B cell (primary cell): ENCODE results near the gene BATF2. TPM values are rescaled to one million over a fixed set of nuclear protein-coding genes. Genes with fewer than 3 reads are reported as not detected.

ENCODE experiments used
- ATAC-seq: fragments of 200-7000 bp; cut with Tn5 transposase; one replicate; pipeline ENCODE4 v1.10.0; 2021; ENCODE audit warnings: low read depth, mild to moderate bottlenecking, moderate number of reproducible peaks, moderate library complexity
- CTCF ChIA-PET: fragments of 350-600 bp; sonication (Branson Sonifier 250); formaldehyde crosslinking; loops from one replicate; lab custom pipeline; 2021; ENCODE audit warnings: antibody characterized with exemption, inconsistent platforms; lab: Charles Lee
- POLR2A ChIA-PET: fragments of 350-600 bp; sonication (Branson Sonifier 250); formaldehyde crosslinking; loops from one replicate; lab custom pipeline; 2021; ENCODE audit warnings: antibody characterized with exemption; lab: Charles Lee
- DNase-seq: peaks from one replicate; pipeline ENCODE4 v3.0.0; 2013
- H2AFZ ChIP-seq: 2 replicates; pipeline ENCODE4 v1.6.1; 2012; ENCODE audit warnings: mild to moderate bottlenecking, low read depth, low read length; ENCODE audit not compliant: insufficient read depth, poor library complexity, severe bottlenecking
- H3K27ac ChIP-seq, 2 donors: 1 replicate in 1 of 2; 2 replicates in 1 of 2; pipeline ENCODE4 v1.5.1; 2012 to 2013; ENCODE audit warnings: low read length in 2 of 2, mild to moderate bottlenecking in 2 of 2, moderate library complexity in 1 of 2
- H3K27me3 ChIP-seq, 4 experiments: fragments of 200-600 bp in 1 of 4; sonication (generic) in 1 of 4; replicated peaks in 1 of 4; 1 replicate in 2 of 4; 2 replicates in 2 of 4; pipeline versions ENCODE4 v1.6.1 to v1.7.0; 2013 to 2016; ENCODE audit warnings: low read length in 3 of 4, mild to moderate bottlenecking in 2 of 4, mixed read lengths in 1 of 4, moderate library complexity in 1 of 4; ENCODE audit not compliant: insufficient read depth in 4 of 4, control insufficient read depth in 3 of 4; ENCODE audit errors: control extremely low read depth in 1 of 4
- H3K36me3 ChIP-seq, 2 experiments: replicated peaks in 1 of 2; 1 replicate in 1 of 2; 2 replicates in 1 of 2; pipeline versions ENCODE4 v1.6.1 to v1.7.1; 2013; ENCODE audit warnings: low read length in 1 of 2; ENCODE audit not compliant: insufficient read depth in 2 of 2, control insufficient read depth in 1 of 2; ENCODE audit errors: control extremely low read depth in 1 of 2, extremely low read depth in 1 of 2
- H3K4me1 ChIP-seq, 2 donors: fragments of 200-600 bp in 1 of 2; sonication (generic) in 1 of 2; 1 replicate in 1 of 2; 2 replicates in 1 of 2; pipeline versions ENCODE4 v1.5.1 to v1.6.1; 2013 to 2017; ENCODE audit warnings: low read length in 2 of 2; ENCODE audit not compliant: control insufficient read depth in 2 of 2, insufficient read depth in 2 of 2
- H3K4me2 ChIP-seq: replicated peaks from 2 replicates; pipeline ENCODE3; 2012; ENCODE audit warnings: mild to moderate bottlenecking, low read depth, low read length; ENCODE audit not compliant: poor library complexity, severe bottlenecking
- H3K4me3 ChIP-seq, 5 experiments: fragments of 200-600 bp in 1 of 5; sonication (generic) in 1 of 5; 1 replicate in 3 of 5; 2 replicates in 2 of 5; pipeline versions ENCODE4 v1.5.1 to v1.7.0; 2011 to 2016; ENCODE audit warnings: low read length in 4 of 5, mild to moderate bottlenecking in 4 of 5, low read depth in 2 of 5, control low read depth in 1 of 5, moderate library complexity in 1 of 5; ENCODE audit not compliant: insufficient read depth in 1 of 5; ENCODE audit errors: control extremely low read depth in 1 of 5, extremely low read depth in 1 of 5
- H3K79me2 ChIP-seq: fragments of 200-600 bp; sonication (generic); one replicate; pipeline ENCODE4 v1.6.0; 2016; ENCODE audit warnings: low read length; ENCODE audit not compliant: control insufficient read depth, insufficient read depth
- H3K9ac ChIP-seq: fragments of 200-600 bp; sonication (generic); 2 replicates; pipeline ENCODE4 v1.6.1; 2017; ENCODE audit warnings: mild to moderate bottlenecking, low read length, moderate library complexity
- H3K9me3 ChIP-seq, 3 donors: one replicate each; pipeline versions ENCODE4 v1.6.1 to v1.7.1; 2013; ENCODE audit warnings: low read length in 2 of 3; ENCODE audit not compliant: control insufficient read depth in 2 of 3, insufficient read depth in 1 of 3; ENCODE audit errors: control extremely low read depth in 1 of 3
- H4K20me1 ChIP-seq: 2 replicates; pipeline ENCODE4 v1.6.0; 2012; ENCODE audit warnings: mild to moderate bottlenecking, low read length; ENCODE audit not compliant: insufficient read depth, control insufficient read depth, poor library complexity, severe bottlenecking
- H3K27ac Mint-ChIP-seq: one replicate; pipeline ENCODE4 v1.8.0; 2021; ENCODE audit warnings: mixed read lengths
- H3K27me3 Mint-ChIP-seq: one replicate; pipeline ENCODE4 v1.8.0; 2021; ENCODE audit warnings: mixed read lengths
- H3K4me1 Mint-ChIP-seq: one replicate; pipeline ENCODE4 v1.8.0; 2021; ENCODE audit warnings: mixed read lengths
- H3K4me3 Mint-ChIP-seq: one replicate; pipeline ENCODE4 v1.8.0; 2021; ENCODE audit warnings: mixed read lengths
- H3K9me3 Mint-ChIP-seq: one replicate; pipeline ENCODE4 v1.8.0; 2022; ENCODE audit warnings: mixed read lengths; ENCODE audit not compliant: insufficient read depth
- EZH2 ChIP-seq: IDR thresholded peaks from 2 replicates; pipeline ENCODE4 v1.6.1; 2012; ENCODE audit warnings: borderline replicate concordance, low read depth, mild to moderate bottlenecking, moderate library complexity, low read length; ENCODE audit not compliant: insufficient read depth, poor library complexity, severe bottlenecking
- WGBS: methylation state at CpG from one replicate; pipeline ENCODE4 v1.1.5; 2013; ENCODE audit warnings: missing lambda C conversion rate; ENCODE audit not compliant: insufficient coverage; 5-methylcytosine and 5-hydroxymethylcytosine counted together
- intact Hi-C: fragments of 100-400 bp; cut with micrococcal nuclease; formaldehyde crosslinking; loops from one replicate; pipeline ENCODE4 v1.10.0; 2022
- polyA plus RNA-seq: library from polyadenylated mRNA; depleted of rRNA; stranded (reverse); fragments of >200 nt; gene quantifications from 2 replicates; pipeline ENCODE4 v1.2.3, GENCODE V29; 2012
- total RNA-seq, 2 donors: library from RNA; stranded (reverse); fragments of 120-200 nt in 1 of 2; gene quantifications; 1 replicate in 1 of 2; 2 replicates in 1 of 2; pipeline versions ENCODE4 v1.2.3 to v1.2.4, GENCODE V29; 2013 to 2022
- TF ChIP-seq, protein P1 (sequence below): fragments of 200-600 bp; IDR thresholded peaks from one replicate; pipeline ENCODE4 v1.8.0; 2022; ENCODE audit warnings: antibody characterized with exemption, mild to moderate bottlenecking

BATF2 gene
- total and polyA plus RNA-seq, 2 donors (not counting 1 experiment from before 2014, with no cell fraction given): 0.62 to 1.7 TPM

DNA sequence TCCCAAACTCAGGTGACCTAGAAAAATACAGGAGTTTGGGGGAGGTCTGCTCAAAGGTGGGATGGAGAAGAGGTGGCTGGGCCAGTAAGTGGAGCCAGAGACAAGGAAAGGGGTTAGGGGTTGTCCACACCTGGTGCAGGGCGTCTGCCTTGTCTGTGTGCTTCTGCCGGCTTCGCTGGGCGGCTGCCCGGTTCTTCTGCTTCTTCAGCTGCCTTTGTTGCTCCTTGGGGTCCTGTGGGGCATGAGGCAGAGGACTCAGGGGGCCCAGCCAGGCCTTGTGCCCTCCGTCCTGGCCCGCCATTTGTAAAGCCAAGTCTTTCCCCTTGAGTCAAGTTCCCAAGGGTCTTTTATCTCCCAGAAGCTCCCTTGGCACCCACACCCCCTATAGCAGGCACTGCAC, 2.5 kb downstream of the BATF2 start:
- CTCF ChIA-PET: interaction anchor here (1.0 kb wide), 1 partner anchor 100 kb away, joined by 3 read pairs; no protein-coding TSS in a partner anchor
- H3K4me1 ChIP-seq: peaks cover 34 to 42% of the 10 kb centered on the region in 2 donors
- H3K79me2 ChIP-seq: no peaks in the 10 kb centered on the region
- no peaks in the 10 kb centered on the region for H3K36me3 ChIP-seq
- TF ChIP-seq, protein P1, sequence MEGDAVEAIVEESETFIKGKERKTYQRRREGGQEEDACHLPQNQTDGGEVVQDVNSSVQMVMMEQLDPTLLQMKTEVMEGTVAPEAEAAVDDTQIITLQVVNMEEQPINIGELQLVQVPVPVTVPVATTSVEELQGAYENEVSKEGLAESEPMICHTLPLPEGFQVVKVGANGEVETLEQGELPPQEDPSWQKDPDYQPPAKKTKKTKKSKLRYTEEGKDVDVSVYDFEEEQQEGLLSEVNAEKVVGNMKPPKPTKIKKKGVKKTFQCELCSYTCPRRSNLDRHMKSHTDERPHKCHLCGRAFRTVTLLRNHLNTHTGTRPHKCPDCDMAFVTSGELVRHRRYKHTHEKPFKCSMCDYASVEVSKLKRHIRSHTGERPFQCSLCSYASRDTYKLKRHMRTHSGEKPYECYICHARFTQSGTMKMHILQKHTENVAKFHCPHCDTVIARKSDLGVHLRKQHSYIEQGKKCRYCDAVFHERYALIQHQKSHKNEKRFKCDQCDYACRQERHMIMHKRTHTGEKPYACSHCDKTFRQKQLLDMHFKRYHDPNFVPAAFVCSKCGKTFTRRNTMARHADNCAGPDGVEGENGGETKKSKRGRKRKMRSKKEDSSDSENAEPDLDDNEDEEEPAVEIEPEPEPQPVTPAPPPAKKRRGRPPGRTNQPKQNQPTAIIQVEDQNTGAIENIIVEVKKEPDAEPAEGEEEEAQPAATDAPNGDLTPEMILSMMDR: no peak
- TF ChIP-seq EZH2: no peak
- no peaks in the 10 kb centered on the region for H3K9me3 Mint-ChIP-seq
- H3K4me3 ChIP-seq: no peak overlapping the region
- H3K9ac ChIP-seq: no peak overlapping the region
- DNase-seq (no peak), ATAC-seq (no peak)
- no peak overlapping the region for H3K4me3 Mint-ChIP-seq
- H3K4me2 ChIP-seq: no peak overlapping the region
- no peaks in the 10 kb centered on the region for H3K27me3 Mint-ChIP-seq
- peaks cover 47% of the 10 kb centered on the region for H3K4me1 Mint-ChIP-seq
- POLR2A ChIA-PET: no interaction called here
- H2AFZ ChIP-seq: no peak overlapping the region
- H3K9me3 ChIP-seq: peaks cover 0 to 4% (median 0%) of the 10 kb centered on the region in 3 donors
- WGBS: 94% methylated on average over 7 of the region's 7 CpGs
- H3K27ac ChIP-seq: no peak overlapping the region
- no peaks in the 10 kb centered on the region for H3K27me3 ChIP-seq
- intact Hi-C loops: no loop called here
- no peak overlapping the region for H3K27ac Mint-ChIP-seq
- no peaks in the 10 kb centered on the region for H4K20me1 ChIP-seq

DNA sequence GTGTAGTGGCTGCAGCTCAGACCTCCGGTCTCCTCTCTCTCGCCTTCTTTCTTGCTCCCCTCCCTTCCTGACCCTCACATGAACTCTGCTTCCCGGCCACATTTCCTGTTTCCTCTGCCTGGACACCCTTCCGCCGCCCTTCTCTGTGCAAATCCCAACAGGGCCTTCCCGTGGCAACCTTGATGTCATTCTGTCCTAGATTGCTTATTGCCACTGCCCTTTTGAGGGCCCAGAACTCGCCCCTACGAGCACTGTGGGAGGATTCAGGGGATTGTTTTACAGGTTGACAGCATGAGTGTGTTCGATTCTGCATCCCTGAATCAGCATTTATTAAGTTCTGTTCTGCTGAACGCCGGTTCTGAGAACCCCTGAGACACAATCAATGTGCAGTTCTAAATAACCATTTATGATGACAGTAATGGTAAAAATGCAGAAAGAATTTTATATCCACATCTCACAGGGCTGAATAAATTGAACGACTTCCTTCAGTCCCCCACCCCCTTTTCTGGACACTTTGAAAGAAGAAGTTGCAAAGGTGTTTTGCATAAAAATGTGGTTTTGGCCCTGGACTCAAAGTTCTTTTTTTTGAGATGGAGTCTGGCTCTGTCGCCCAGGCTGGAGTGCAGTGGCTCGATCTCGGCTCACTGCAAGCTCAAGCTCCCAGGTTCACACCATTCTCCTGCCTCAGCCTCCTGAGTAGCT, 6.4 kb downstream of the BATF2 start:
- Histone ChIP-seq H3K36me3 (no peaks in the 10 kb centered on the region), H3K27me3 (no peaks in the 10 kb centered on the region), H3K27ac (peak overlapping the region in 1 of 2 donors; percentile 26), H3K4me2 (peak overlapping the region; percentile 82), H4K20me1 (no peaks in the 10 kb centered on the region), H3K4me3 (peak overlapping the region; percentile 14 to 62 (median 17)), H3K9ac (peak overlapping the region; percentile 58), H3K9me3 (peaks cover 0 to 4% (median 0%) of the 10 kb centered on the region in 3 donors), H3K79me2 (no peaks in the 10 kb centered on the region), H2AFZ (peak overlapping the region; percentile 43), H3K4me1 (peaks cover 38 to 50% of the 10 kb centered on the region in 2 donors)
- peaks cover 45% of the 10 kb centered on the region for H3K4me1 Mint-ChIP-seq
- CTCF ChIA-PET: interaction anchor here (0.7 to 1.8 kb wide), 2 partner anchors 142 to 315 kb away, joined by 4 read pairs; no protein-coding TSS in a partner anchor
- H3K27ac Mint-ChIP-seq: peak overlapping the region; percentile 77
- POLR2A ChIA-PET: no interaction called here
- H3K27me3 Mint-ChIP-seq: no peaks in the 10 kb centered on the region
- intact Hi-C loops: loop anchor here (2.0 kb wide), 1 partner anchor 66 kb away; the partner anchor contains the start of gene PPP2R5B
- 21% methylated on average over 12 of the region's 15 CpGs for WGBS
- peak overlapping the region; percentile 69 for H3K4me3 Mint-ChIP-seq
- ATAC-seq: peak; percentile 61
- no peak for TF ChIP-seq EZH2
- TF ChIP-seq, protein P1: no peak
- peak; percentile 65 for DNase-seq
- no peaks in the 10 kb centered on the region for H3K9me3 Mint-ChIP-seq
